Left ventricle myocardium inferior (tissue), 1 donor: ENCODE measurements around the gene COX10. TPM values are rescaled to one million over a fixed set of nuclear protein-coding genes. Genes with fewer than 3 reads are reported as not detected.

Experiments
- DNase-seq: peaks from one replicate; pipeline ENCODE4 v3.0.0-alpha.2; 2020
- H3K27ac ChIP-seq: fragments of 200-600 bp; replicated peaks from 2 replicates; pipeline ENCODE4 v1.8.0; 2021
- H3K27me3 ChIP-seq: fragments of 200-600 bp; 2 replicates; pipeline ENCODE4 v1.8.0; 2021; ENCODE audit warnings: low read depth
- H3K36me3 ChIP-seq: fragments of 200-600 bp; 2 replicates; pipeline ENCODE4 v1.8.0; 2021
- H3K4me1 ChIP-seq: fragments of 200-600 bp; 2 replicates; pipeline ENCODE4 v1.8.0; 2021
- H3K4me3 ChIP-seq: fragments of 200-600 bp; 2 replicates; pipeline ENCODE4 v1.8.0; 2021; ENCODE audit warnings: mild to moderate bottlenecking, moderate library complexity
- H3K9me3 ChIP-seq: fragments of 200-600 bp; replicated peaks from 2 replicates; pipeline ENCODE4 v1.8.0; 2021
- CTCF ChIP-seq: fragments of 200-600 bp; IDR thresholded peaks from 2 replicates; pipeline ENCODE4 v1.8.0; 2021; ENCODE audit warnings: antibody characterized with exemption, mild to moderate bottlenecking, borderline replicate concordance
- intact Hi-C: fragments of 100-400 bp; cut with micrococcal nuclease; formaldehyde crosslinking; loops from one replicate; pipeline ENCODE4 v1.11.0; 2022
- total RNA-seq: library from RNA; stranded (reverse); fragmentation: NEBNext Ultra II Directional; extraction: Animal tissue kit (Norgen Biotek cat#: 25700); gene quantifications from one replicate; pipeline ENCODE4 v1.2.1, GENCODE V29; 2021
- donor health status: DM: no; HTN: yes; CAD: no; lungs with severe emphysema.

The COX10 gene
- total RNA-seq, 1 donor from 2014 or later, result 46.3 TPM

GRCh38 chr17:14050616-14051015 lies 18.7 kb upstream of the COX10 start:
- no peak for TF ChIP-seq CTCF
- Histone ChIP-seq H3K27ac (no peak overlapping the region), H3K27me3 (no peaks in the 10 kb centered on the region), H3K4me1 (no peaks in the 10 kb centered on the region), H3K36me3 (peaks cover 6% of the 10 kb centered on the region), H3K9me3 (no peaks in the 10 kb centered on the region), H3K4me3 (no peak overlapping the region)
- intact Hi-C loops, result no loop called here
- no peak for DNase-seq

DNA sequence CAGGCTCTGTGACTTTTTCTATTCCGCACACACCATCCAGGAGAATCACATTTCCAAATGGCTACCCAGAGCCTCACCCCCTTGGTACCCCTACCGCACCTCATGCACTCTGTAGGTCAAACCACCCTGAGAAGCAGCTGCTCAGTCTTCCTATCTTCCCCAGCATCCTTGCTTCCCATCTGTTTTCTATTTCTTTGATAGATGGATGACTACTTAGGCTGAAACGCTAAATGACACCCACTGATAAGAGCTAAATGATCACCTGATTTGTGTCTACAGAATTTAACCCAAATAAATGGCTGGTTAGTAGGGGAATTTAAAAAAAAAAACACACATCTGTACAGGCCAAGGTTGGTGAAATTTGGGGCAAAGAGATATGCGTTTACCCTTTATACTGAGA lies 17.6 kb upstream of the COX10 start:
- TF ChIP-seq CTCF, result no peak
- no peak overlapping the region for H3K4me3 ChIP-seq
- H3K4me1 ChIP-seq, result no peaks in the 10 kb centered on the region
- H3K27ac ChIP-seq, result no peak overlapping the region
- DNase-seq, result no peak
- intact Hi-C loops, result no loop called here
- H3K36me3 ChIP-seq, result peaks cover 14% of the 10 kb centered on the region
- no peaks in the 10 kb centered on the region for H3K27me3 ChIP-seq
- peaks cover 10% of the 10 kb centered on the region for H3K9me3 ChIP-seq

DNA sequence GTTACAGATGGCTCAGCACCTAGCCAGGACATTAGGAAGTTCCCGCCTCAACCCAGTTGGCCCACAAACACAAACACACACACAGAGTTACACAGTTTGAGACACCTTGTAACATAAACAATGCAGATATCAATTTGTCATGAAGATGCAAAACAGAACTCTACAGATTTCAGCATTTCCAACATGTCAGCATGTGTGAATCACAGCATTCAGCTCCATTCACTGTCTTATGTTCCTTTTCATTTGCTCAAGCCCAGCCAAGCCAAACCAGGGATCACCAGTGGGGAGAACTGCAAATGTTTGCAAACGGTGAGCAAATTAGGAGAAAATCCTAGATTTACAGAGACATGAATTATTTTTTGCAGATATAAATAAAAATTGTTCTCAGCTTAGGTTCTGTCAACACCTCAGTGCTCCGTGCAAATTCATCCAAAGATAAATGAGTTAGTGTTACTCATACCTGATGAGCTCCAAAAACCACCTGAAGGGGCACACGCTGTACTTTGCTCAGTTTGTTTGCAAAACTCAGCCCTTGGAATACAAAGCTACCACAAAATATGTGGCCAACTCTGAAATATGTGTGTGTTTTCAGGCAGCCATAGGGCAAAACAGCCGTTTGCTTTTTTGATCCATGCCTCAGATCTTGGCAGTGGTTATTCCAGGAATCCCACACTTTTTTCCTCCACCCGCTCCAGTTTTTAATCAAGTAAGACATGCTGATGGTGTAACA lies 16.3 kb upstream of the COX10 start:
- no peak for TF ChIP-seq CTCF
- no peak overlapping the region for H3K27ac ChIP-seq
- H3K27me3 ChIP-seq, result no peaks in the 10 kb centered on the region
- peaks cover 15% of the 10 kb centered on the region for H3K36me3 ChIP-seq
- intact Hi-C loops, result no loop called here
- DNase-seq, result no peak
- no peak overlapping the region for H3K4me3 ChIP-seq
- H3K4me1 ChIP-seq, result no peaks in the 10 kb centered on the region
- peaks cover 14% of the 10 kb centered on the region for H3K9me3 ChIP-seq

DNA sequence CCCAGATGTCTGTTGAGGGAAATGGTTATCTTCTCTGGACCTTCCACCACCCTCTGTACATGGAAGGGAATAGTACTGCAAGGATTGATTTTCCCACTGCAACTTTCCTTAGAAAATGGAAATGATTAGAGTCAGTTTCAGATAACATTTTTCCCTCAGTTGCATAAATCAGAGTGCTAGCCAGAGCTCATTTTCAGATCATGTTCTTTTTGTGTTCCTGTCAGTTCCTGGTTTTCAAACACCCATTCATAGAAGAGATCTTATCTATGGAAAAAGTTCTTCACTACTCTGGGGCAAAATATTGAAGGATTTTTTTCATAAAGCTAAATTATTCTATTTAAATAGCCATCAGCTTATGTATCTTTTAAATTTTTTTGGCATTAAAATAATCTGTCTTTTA lies 11.7 kb upstream of the COX10 start:
- Histone ChIP-seq H3K4me3 (no peak overlapping the region), H3K4me1 (peaks cover 8% of the 10 kb centered on the region), H3K9me3 (peaks cover 14% of the 10 kb centered on the region), H3K36me3 (peaks cover 8% of the 10 kb centered on the region), H3K27me3 (no peaks in the 10 kb centered on the region), H3K27ac (no peak overlapping the region)
- no peak for DNase-seq
- intact Hi-C loops, result no loop called here
- no peak for TF ChIP-seq CTCF

GRCh38 chr17:14058051-14058450 lies 11.3 kb upstream of the COX10 start:
- Histone ChIP-seq H3K27ac (no peak overlapping the region), H3K4me1 (peaks cover 13% of the 10 kb centered on the region), H3K9me3 (peaks cover 14% of the 10 kb centered on the region), H3K4me3 (no peak overlapping the region), H3K27me3 (no peaks in the 10 kb centered on the region), H3K36me3 (peaks cover 8% of the 10 kb centered on the region)
- no peak for DNase-seq
- intact Hi-C loops, result no loop called here
- TF ChIP-seq CTCF, result no peak
